Spleen (tissue), 11 donors: ENCODE measurements around the gene GSTK1. TPM values are rescaled to one million over a fixed set of nuclear protein-coding genes. Genes with fewer than 3 reads are reported as not detected.

Experiments
- DNase-seq: peaks from one replicate; pipeline ENCODE4 v3.0.0-alpha.2; 2020
- H3K27ac ChIP-seq, 8 donors: fragments of 200-600 bp; sonication (generic) in 7 of 8; 1 replicate in 4 of 8; 2 replicates in 4 of 8; pipeline versions ENCODE4 v1.5.0 to v1.8.0; 2016 to 2021; ENCODE audit warnings: inconsistent platforms in 4 of 8, mild to moderate bottlenecking in 4 of 8, moderate library complexity in 1 of 8
- H3K27me3 ChIP-seq, 7 donors: fragments of 200-600 bp; sonication (generic) in 6 of 7; replicated peaks in 1 of 7; 1 replicate in 4 of 7; 2 replicates in 3 of 7; pipeline versions ENCODE4 v1.5.0 to v1.8.0; 2016 to 2021; ENCODE audit warnings: inconsistent platforms in 3 of 7, mild to moderate bottlenecking in 1 of 7
- H3K36me3 ChIP-seq, 6 donors: fragments of 200-600 bp; sonication (generic) in 5 of 6; 1 replicate in 4 of 6; 2 replicates in 2 of 6; pipeline versions ENCODE4 v1.5.0 to v1.8.0; 2016 to 2021; ENCODE audit warnings: inconsistent platforms in 2 of 6
- H3K4me1 ChIP-seq, 6 donors: fragments of 200-600 bp; sonication (generic) in 5 of 6; 1 replicate in 3 of 6; 2 replicates in 3 of 6; pipeline versions ENCODE4 v1.5.0 to v1.8.0; 2016 to 2021; ENCODE audit warnings: inconsistent platforms in 3 of 6
- H3K4me3 ChIP-seq, 8 donors: fragments of 200-600 bp; sonication (generic) in 7 of 8; 1 replicate in 4 of 8; 2 replicates in 4 of 8; pipeline versions ENCODE4 v1.5.0 to v1.8.0; 2016 to 2021; ENCODE audit warnings: inconsistent platforms in 4 of 8, mild to moderate bottlenecking in 4 of 8, moderate library complexity in 2 of 8
- H3K9me3 ChIP-seq, 8 donors: fragments of 200-600 bp; sonication (generic) in 7 of 8; 1 replicate in 4 of 8; 2 replicates in 4 of 8; pipeline versions ENCODE4 v1.5.0 to v1.8.0; 2016 to 2021; ENCODE audit warnings: inconsistent platforms in 4 of 8
- POLR2A ChIP-seq, 3 donors: fragments of 450-650 bp; IDR thresholded peaks; one replicate each; pipeline ENCODE4 v1.5.1; 2017; ENCODE audit warnings: antibody characterized with exemption in 3 of 3, mild to moderate bottlenecking in 1 of 3
- POLR2AphosphoS5 ChIP-seq, 3 donors: sonication (generic); formaldehyde crosslinking; IDR thresholded peaks; one replicate each; pipeline ENCODE4 v1.5.1; 2017; ENCODE audit warnings: antibody characterized with exemption in 3 of 3
- WGBS, 5 donors: extraction: QIAGEN DNeasy Blood & Tissue Kit in 3 of 5; methylation state at CpG; one replicate each; pipeline versions ENCODE4 v1.1.5 to v1.1.7; 2013 to 2018; 5-methylcytosine and 5-hydroxymethylcytosine counted together
- intact Hi-C: fragments of 100-400 bp; cut with DNase I; formaldehyde crosslinking; loops from one replicate; pipeline ENCODE4 v1.15.0; 2023; ENCODE audit warnings: low total_unique reads
- polyA plus RNA-seq, 3 donors: library from polyadenylated mRNA; stranded (reverse); fragments of 200-250 nt; gene quantifications; one replicate each; pipeline ENCODE4 v1.2.1, GENCODE V29; 2013
- total RNA-seq, 7 donors: library from RNA; depleted of rRNA in 3 of 7; stranded (reverse); fragments of >200 nt in 3 of 7; fragmentation: NEBNext Ultra II Directional in 4 of 7; extraction: Animal tissue kit (Norgen Biotek cat#: 25700) in 4 of 7; gene quantifications; one replicate each; pipeline versions ENCODE4 v1.1.0 to v1.2.1, GENCODE V29; 2016 to 2021
- TF ChIP-seq, protein P1 (sequence below), 11 experiments: fragments of 200-600 bp in 7 of 11; fragments of 450-650 bp in 4 of 11; sonication (generic) in 4 of 11; IDR thresholded peaks in 8 of 11; conservative IDR thresholded peaks in 3 of 11; 1 replicate in 7 of 11; 2 replicates in 4 of 11; pipeline versions ENCODE4 v1.4.0 to v1.8.0; 2016 to 2021; ENCODE audit warnings: antibody characterized with exemption in 11 of 11, inconsistent platforms in 4 of 11, mild to moderate bottlenecking in 1 of 11
- donor health status: healthy with polysubstance abuse.
- donor health status: DM: no; HTN: no; CAD: no; lungs with moderate emphysema.
- donor health status: DM: no; HTN: no; CAD: no.
- donor health status: Bipolar disorder and iron deficiency.
- donor health status: healthy.
- donor health status: DM: no; HTN: no; CAD: no.
- donor health status: DM: yes; HTN: yes; CAD: no.

The GSTK1 gene
- total and polyA plus RNA-seq, 10 donors = 162 to 247 (median 216) TPM

DNA sequence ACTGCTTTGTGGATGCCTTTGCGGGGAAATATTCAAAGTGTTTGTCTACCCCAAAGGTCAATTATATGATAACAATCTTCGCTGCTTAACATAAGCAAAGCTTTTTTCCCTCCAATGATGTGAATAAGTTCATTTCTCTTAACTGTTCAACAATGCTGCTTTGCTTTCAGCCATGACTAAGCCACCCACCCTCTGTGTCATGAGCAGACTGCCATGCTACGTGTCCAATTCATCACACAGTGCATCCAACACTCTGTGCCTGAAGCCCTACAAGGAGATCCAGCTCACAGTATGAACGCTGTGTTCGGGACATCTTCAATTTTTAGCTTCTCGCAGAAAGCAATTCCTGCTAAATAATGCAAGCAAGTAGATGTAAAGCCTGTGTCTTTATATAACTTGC lies 47.1 kb upstream of the GSTK1 start:
- H3K36me3 ChIP-seq = no peaks in the 10 kb centered on the region
- intact Hi-C loops = loop anchor here (5.0 to 10.0 kb wide), 2 partner anchors 209 to 361 kb away; partner anchors contain the start of gene EPHB6
- H3K27me3 ChIP-seq = peaks cover 0 to 5% (median 0%) of the 10 kb centered on the region in 7 donors
- WGBS, 5 donors = 83 to 94% (median 92%) methylated on average over 6 of the region's 6 CpGs
- H3K4me1 ChIP-seq = peaks cover 0 to 8% (median 1%) of the 10 kb centered on the region in 6 donors
- peaks cover 0 to 12% (median 0%) of the 10 kb centered on the region in 8 donors for H3K9me3 ChIP-seq
- no peak for DNase-seq
- no peak overlapping the region for H3K4me3 ChIP-seq
- TF ChIP-seq, protein P1, sequence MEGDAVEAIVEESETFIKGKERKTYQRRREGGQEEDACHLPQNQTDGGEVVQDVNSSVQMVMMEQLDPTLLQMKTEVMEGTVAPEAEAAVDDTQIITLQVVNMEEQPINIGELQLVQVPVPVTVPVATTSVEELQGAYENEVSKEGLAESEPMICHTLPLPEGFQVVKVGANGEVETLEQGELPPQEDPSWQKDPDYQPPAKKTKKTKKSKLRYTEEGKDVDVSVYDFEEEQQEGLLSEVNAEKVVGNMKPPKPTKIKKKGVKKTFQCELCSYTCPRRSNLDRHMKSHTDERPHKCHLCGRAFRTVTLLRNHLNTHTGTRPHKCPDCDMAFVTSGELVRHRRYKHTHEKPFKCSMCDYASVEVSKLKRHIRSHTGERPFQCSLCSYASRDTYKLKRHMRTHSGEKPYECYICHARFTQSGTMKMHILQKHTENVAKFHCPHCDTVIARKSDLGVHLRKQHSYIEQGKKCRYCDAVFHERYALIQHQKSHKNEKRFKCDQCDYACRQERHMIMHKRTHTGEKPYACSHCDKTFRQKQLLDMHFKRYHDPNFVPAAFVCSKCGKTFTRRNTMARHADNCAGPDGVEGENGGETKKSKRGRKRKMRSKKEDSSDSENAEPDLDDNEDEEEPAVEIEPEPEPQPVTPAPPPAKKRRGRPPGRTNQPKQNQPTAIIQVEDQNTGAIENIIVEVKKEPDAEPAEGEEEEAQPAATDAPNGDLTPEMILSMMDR (IDR thresholded peaks at IDR 0.05 in 8 of 11, conservative IDR thresholded peaks at IDR 0.05 in 3 of 11) = peak in 1 of 11 experiments; percentile 9
- no peak for TF ChIP-seq POLR2AphosphoS5 (IDR thresholded peaks at IDR 0.05)
- no peak overlapping the region for H3K27ac ChIP-seq

DNA sequence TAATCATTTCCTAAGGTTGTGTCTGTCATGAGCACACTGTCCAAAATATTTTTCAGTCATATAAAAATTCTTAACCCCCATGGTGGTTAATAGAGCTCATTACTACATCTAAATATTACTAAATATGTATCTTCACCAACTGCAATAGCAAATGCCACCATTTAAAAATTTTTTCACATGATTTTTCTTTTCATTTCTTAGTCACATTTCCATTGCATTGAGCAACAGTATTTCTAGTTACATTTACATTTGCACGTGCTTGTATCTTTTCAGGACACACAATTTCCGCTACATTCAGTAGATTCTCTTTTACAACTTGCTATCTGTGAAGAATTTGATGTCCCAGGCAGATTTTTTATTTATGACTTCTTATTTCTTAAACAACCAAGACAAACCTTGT lies 46.6 kb upstream of the GSTK1 start:
- H3K9me3 ChIP-seq = peaks cover 0 to 7% (median 0%) of the 10 kb centered on the region in 8 donors
- peaks cover 0 to 5% (median 0%) of the 10 kb centered on the region in 7 donors for H3K27me3 ChIP-seq
- WGBS, 5 donors = 82 to 93% (median 90%) methylated on average over 2 of the region's 2 CpGs
- H3K36me3 ChIP-seq = no peaks in the 10 kb centered on the region
- H3K4me3 ChIP-seq = no peak overlapping the region
- intact Hi-C loops = loop anchor here (5.0 to 10.0 kb wide), 2 partner anchors 209 to 362 kb away; partner anchors contain the start of gene EPHB6
- no peak overlapping the region for H3K27ac ChIP-seq
- no peak for DNase-seq
- TF ChIP-seq POLR2A (IDR thresholded peaks at IDR 0.05) = no peak
- TF ChIP-seq POLR2AphosphoS5 (IDR thresholded peaks at IDR 0.05) = no peak
- TF ChIP-seq, protein P1 (IDR thresholded peaks at IDR 0.05 in 8 of 11, conservative IDR thresholded peaks at IDR 0.05 in 3 of 11) = no peak
- peaks cover 0 to 8% (median 1%) of the 10 kb centered on the region in 6 donors for H3K4me1 ChIP-seq

DNA sequence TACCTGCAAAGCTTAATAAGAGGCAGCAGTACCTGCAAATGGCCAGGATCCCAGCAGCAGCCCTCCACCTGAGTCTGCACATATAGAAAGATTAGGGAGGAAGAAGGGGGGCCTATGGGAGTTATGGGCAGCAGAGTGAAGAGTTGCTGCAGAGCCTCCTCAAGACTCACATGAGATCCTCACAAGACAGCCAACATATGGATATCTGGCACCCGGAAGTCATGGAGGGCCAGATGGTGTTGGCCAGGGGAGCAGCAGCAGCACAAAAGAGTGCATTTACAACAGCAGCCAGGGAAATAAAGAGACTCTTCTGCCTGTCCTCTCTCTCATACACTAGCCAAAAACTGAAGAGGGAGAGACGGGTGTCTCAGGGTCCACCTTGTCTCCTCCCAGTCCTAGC lies 45.4 kb upstream of the GSTK1 start:
- H3K27ac ChIP-seq = no peak overlapping the region
- no peak for TF ChIP-seq POLR2AphosphoS5 (IDR thresholded peaks at IDR 0.05)
- TF ChIP-seq, protein P1 (IDR thresholded peaks at IDR 0.05 in 8 of 11, conservative IDR thresholded peaks at IDR 0.05 in 3 of 11) = no peak
- no peak for TF ChIP-seq POLR2A (IDR thresholded peaks at IDR 0.05)
- no peak overlapping the region for H3K4me3 ChIP-seq
- intact Hi-C loops = loop anchor here (5.0 to 10.0 kb wide), 2 partner anchors 211 to 363 kb away; partner anchors contain the start of gene EPHB6
- 79 to 92% (median 90%) methylated on average over 2 of the region's 2 CpGs for WGBS, 5 donors
- peaks cover 0 to 8% (median 1%) of the 10 kb centered on the region in 6 donors for H3K4me1 ChIP-seq
- H3K27me3 ChIP-seq = peaks cover 0 to 5% (median 0%) of the 10 kb centered on the region in 7 donors
- H3K36me3 ChIP-seq = no peaks in the 10 kb centered on the region
- no peaks in the 10 kb centered on the region for H3K9me3 ChIP-seq
- no peak for DNase-seq

DNA sequence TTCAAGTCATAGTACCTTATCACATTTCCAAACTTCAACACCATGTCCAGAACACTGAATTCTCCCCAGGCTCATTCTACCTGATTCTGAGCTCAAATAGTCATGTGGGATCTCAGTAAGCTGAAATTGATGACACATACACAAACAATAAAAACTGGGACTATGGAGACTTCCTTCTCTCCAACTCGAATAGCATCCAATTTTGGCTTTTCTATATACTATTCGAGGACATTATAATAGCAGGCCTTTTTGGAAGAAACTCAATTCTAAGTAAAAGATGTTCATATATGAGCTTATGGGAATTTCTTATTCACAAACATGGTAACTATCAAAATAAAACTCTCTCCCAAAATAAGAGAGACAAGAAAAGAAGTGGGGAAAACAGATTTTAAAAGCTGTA lies 42.0 kb upstream of the GSTK1 start:
- H3K9me3 ChIP-seq = no peaks in the 10 kb centered on the region
- peaks cover 0 to 11% (median 0%) of the 10 kb centered on the region in 6 donors for H3K4me1 ChIP-seq
- H3K27ac ChIP-seq = peak overlapping the region in 3 of 8 donors; percentile 84 to 94 (median 87)
- intact Hi-C loops = no loop called here
- TF ChIP-seq, protein P1 (IDR thresholded peaks at IDR 0.05 in 8 of 11, conservative IDR thresholded peaks at IDR 0.05 in 3 of 11) = no peak
- TF ChIP-seq POLR2AphosphoS5 (IDR thresholded peaks at IDR 0.05) (no peak), POLR2A (IDR thresholded peaks at IDR 0.05) (no peak)
- H3K27me3 ChIP-seq = peaks cover 0 to 5% (median 0%) of the 10 kb centered on the region in 7 donors
- H3K4me3 ChIP-seq = no peak overlapping the region
- no peak for DNase-seq
- no peaks in the 10 kb centered on the region for H3K36me3 ChIP-seq
- WGBS, 5 donors = 71 to 92% (median 84%) methylated on average over 2 of the region's 2 CpGs
